Measurements from ENCODE around the gene PRSS33.

Gene PRSS33

DNA sequence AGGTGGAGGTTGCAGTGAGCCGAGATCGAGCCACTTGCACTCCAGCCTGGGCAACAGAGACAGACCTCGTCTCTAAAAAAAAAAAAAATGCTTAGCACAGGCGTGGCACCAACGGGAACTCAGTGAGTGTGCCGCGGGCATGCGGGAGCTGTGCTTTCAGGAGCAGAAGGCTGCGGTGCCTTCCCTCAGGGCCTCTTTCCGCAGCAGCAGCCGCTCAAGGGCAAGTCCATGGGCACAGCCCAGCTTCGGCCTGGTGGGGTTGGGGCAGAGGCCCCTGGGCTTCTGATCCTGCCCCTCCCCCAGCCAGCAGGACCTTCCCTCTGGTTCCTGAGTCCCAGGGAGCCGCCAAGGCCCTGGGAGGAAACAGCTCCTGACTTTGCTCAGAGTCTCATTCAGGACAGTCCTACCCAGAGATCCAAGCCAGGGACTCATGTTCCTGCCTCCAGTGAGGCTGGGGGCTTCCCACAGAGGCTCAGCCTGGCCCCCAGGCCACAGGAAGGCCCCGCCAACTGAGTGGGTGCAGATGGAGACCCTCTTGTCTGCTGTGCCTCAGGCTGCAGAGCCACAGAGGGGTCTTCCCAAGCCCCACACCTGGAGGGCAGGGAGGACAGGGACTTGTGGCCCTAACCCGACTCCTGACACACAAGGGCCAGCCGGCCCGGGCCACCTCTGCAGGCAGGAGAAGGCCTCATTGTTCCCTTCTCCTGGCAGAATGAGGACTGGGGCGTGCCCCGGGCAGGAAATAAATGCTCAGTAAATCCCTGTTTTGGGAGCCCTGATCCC lies 39.4 kb upstream of the PRSS33 start:
- no peak for DNase-seq (ENCODE audit: low read depth)
- H3K4me3 ChIP-seq (ENCODE audit: control insufficient read depth, low read depth, low read length), result no peak overlapping the region
- TF ChIP-seq, protein P1, sequence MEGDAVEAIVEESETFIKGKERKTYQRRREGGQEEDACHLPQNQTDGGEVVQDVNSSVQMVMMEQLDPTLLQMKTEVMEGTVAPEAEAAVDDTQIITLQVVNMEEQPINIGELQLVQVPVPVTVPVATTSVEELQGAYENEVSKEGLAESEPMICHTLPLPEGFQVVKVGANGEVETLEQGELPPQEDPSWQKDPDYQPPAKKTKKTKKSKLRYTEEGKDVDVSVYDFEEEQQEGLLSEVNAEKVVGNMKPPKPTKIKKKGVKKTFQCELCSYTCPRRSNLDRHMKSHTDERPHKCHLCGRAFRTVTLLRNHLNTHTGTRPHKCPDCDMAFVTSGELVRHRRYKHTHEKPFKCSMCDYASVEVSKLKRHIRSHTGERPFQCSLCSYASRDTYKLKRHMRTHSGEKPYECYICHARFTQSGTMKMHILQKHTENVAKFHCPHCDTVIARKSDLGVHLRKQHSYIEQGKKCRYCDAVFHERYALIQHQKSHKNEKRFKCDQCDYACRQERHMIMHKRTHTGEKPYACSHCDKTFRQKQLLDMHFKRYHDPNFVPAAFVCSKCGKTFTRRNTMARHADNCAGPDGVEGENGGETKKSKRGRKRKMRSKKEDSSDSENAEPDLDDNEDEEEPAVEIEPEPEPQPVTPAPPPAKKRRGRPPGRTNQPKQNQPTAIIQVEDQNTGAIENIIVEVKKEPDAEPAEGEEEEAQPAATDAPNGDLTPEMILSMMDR (IDR thresholded peaks at IDR 0.05; ENCODE audit: control insufficient read depth, insufficient read depth, low read depth, low read length, missing control alignments), result no peak

DNA sequence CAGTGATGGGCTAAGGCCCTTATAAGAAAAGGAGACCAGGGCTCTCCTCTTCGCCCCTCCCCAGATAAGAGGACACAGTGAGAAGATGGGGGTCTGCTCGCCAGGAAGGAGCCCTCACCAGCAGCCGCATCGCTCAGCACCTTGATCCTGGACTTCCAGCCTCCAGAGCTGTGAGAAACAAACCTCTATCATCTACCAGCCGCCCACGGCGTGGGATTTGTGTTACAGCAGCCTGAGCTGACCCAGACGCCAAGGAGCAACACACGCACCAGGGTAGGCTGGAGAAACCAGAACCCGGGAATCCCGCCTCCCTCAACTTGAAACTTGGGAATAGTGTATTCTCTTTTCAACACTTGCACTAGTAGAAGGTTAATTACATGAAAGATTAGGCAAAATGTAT lies 38.5 kb upstream of the PRSS33 start:
- H3K4me3 ChIP-seq (ENCODE audit: control insufficient read depth, low read depth, low read length), result no peak overlapping the region
- no peak for DNase-seq (ENCODE audit: low read depth)
- TF ChIP-seq, protein P1 (IDR thresholded peaks at IDR 0.05; ENCODE audit: control insufficient read depth, insufficient read depth, low read depth, low read length, missing control alignments), result no peak

DNA sequence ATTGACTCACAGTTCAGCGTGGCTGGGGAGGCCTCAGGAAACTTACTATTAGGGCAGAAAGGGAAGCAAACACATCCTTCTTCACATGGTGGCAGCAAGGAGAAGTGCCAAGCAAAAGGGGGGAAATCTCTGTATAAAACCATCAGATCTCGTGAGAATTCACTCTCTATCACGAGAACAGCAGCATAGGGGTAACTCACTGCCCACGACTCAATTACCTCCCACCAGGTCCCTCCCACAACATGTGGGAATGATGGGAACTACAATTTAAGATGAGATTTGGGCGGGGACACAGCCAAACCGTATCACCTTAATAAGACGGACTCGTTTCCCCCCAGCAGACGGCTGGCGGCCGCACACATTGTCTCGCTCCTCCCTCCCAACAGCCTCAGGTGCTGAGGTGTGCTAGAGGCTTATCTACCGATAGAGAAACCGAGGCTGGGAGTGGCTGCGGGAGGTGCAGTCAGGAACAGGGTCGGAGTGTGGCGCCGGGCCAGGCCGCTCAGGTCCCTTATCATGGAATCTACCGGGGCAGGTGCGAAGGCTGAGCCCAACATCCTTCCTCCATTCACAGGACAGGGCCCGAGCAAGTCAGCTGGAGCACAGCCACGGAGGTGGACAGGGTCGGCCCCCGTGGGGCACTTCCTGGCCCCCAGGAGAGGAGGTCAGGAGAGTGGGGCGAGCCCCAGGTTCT lies 37.8 kb upstream of the PRSS33 start:
- TF ChIP-seq, protein P1 (IDR thresholded peaks at IDR 0.05; ENCODE audit: control insufficient read depth, insufficient read depth, low read depth, low read length, missing control alignments), result no peak
- H3K4me3 ChIP-seq (ENCODE audit: control insufficient read depth, low read depth, low read length), result no peak overlapping the region
- DNase-seq (ENCODE audit: low read depth), result no peak

DNA sequence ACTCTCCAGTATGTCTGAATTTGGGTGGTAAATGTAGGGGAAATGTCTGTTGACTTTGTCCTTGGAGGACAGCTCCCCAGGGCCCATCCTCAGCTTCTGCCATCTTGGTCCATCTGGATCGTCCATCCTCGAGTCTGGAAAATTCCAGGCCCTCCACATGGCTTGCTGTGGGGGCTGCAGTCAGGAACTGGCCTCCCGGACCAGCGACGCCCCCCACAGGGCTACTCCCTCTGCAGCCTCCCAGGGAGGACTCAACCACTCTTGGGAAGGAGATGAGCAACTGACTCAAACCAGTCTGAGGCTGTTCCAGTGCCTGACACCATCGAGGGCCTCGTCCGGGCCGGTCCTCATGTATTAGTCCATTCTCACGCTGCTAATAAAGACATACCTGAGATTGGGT lies 37.3 kb upstream of the PRSS33 start:
- H3K4me3 ChIP-seq (ENCODE audit: control insufficient read depth, low read depth, low read length), result no peak overlapping the region
- TF ChIP-seq, protein P1 (IDR thresholded peaks at IDR 0.05; ENCODE audit: control insufficient read depth, insufficient read depth, low read depth, low read length, missing control alignments), result no peak
- DNase-seq (ENCODE audit: low read depth), result no peak

DNA sequence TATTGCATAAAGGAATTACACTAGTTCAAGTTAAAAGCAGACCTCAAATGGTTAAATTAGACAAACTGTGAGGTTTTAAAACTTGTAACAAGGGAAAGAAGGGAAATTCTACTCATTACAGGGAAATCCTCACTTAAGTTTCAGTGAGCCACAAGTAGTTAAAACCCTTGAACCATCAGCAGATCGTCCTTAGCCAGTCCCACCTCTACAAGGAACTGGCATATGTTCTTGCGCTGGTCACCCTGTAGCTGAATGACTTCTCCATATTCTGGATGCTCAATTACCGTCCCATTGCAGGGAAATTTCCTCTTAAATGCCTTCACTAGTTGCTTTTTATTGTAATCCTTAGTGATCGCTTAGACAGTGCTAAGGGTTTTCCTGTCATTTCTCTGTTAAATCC lies 35.1 kb upstream of the PRSS33 start:
- H3K4me3 ChIP-seq (ENCODE audit: control insufficient read depth, low read depth, low read length), result no peak overlapping the region
- TF ChIP-seq, protein P1 (IDR thresholded peaks at IDR 0.05; ENCODE audit: control insufficient read depth, insufficient read depth, low read depth, low read length, missing control alignments), result no peak
- no peak for DNase-seq (ENCODE audit: low read depth)

DNA sequence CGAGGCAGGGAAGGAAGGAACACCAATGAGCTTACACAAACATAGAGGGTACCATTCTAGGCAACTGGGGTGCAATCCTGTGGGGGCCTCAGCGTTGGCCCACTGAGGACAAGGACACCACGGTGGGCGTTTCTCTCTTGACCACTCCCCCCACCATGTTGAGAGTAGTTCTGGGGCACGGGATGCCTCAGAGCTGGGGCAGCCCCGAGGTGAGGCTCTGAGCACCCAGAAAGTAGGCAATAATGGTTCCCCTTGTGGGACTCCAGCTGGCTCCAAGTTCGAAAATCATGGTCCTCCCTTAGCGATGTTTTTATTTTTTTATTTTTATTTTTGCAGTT lies 34.8 kb upstream of the PRSS33 start:
- no peak for DNase-seq (ENCODE audit: low read depth)
- TF ChIP-seq, protein P1 (IDR thresholded peaks at IDR 0.05; ENCODE audit: control insufficient read depth, insufficient read depth, low read depth, low read length, missing control alignments), result no peak
- no peak overlapping the region for H3K4me3 ChIP-seq (ENCODE audit: control insufficient read depth, low read depth, low read length)

Measured in AG09309 (cell line).